Fibroblast of the aortic adventitia (primary cell): ENCODE measurements around the gene LSAMP. TPM values are rescaled to one million over a fixed set of nuclear protein-coding genes. Genes with fewer than 3 reads are reported as not detected.

Experiments used
- DNase-seq: peaks from one replicate; pipeline ENCODE4 v3.0.0-alpha.2; 2010; ENCODE audit warnings: low read depth
- H3K4me3 ChIP-seq: 2 replicates; pipeline ENCODE4 v1.5.1; 2011; ENCODE audit warnings: low read depth, mild to moderate bottlenecking, control low read depth, low read length, moderate library complexity
- total RNA-seq: library from RNA; depleted of rRNA; stranded (reverse); fragments of >200 nt; gene quantifications from 2 replicates; pipeline ENCODE4 v1.2.3, GENCODE V29; 2012; ENCODE audit warnings: low replicate concordance
- TF ChIP-seq, protein P1 (sequence below): IDR thresholded peaks from 2 replicates; pipeline ENCODE4 v1.5.1; 2011; ENCODE audit warnings: mild to moderate bottlenecking, low read length, control low read depth, inconsistent platforms; ENCODE audit not compliant: insufficient read depth

Gene LSAMP
- total RNA-seq, 1 donor = 9.8 TPM

DNA sequence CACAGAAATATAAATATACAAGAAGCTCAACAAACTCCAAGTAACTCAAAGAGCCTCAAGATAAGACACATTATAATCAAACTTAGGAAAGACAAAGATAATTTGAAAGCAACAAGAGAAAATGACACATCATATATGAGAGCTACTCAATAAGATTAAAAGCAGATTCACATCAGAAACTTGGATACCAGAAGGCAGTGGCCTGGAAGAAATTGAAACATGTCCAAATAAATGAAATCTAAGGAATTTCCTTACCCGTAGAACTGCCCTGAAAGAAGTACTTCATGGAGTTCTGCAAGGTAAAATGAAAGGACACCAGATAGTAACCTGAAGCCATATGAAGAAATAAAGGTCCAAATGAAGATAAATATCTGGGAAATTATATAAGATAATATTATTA lies 113.9 kb downstream of the LSAMP start:
- no peak for DNase-seq
- H3K4me3 ChIP-seq = no peak overlapping the region
- TF ChIP-seq, protein P1, sequence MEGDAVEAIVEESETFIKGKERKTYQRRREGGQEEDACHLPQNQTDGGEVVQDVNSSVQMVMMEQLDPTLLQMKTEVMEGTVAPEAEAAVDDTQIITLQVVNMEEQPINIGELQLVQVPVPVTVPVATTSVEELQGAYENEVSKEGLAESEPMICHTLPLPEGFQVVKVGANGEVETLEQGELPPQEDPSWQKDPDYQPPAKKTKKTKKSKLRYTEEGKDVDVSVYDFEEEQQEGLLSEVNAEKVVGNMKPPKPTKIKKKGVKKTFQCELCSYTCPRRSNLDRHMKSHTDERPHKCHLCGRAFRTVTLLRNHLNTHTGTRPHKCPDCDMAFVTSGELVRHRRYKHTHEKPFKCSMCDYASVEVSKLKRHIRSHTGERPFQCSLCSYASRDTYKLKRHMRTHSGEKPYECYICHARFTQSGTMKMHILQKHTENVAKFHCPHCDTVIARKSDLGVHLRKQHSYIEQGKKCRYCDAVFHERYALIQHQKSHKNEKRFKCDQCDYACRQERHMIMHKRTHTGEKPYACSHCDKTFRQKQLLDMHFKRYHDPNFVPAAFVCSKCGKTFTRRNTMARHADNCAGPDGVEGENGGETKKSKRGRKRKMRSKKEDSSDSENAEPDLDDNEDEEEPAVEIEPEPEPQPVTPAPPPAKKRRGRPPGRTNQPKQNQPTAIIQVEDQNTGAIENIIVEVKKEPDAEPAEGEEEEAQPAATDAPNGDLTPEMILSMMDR = no peak

DNA sequence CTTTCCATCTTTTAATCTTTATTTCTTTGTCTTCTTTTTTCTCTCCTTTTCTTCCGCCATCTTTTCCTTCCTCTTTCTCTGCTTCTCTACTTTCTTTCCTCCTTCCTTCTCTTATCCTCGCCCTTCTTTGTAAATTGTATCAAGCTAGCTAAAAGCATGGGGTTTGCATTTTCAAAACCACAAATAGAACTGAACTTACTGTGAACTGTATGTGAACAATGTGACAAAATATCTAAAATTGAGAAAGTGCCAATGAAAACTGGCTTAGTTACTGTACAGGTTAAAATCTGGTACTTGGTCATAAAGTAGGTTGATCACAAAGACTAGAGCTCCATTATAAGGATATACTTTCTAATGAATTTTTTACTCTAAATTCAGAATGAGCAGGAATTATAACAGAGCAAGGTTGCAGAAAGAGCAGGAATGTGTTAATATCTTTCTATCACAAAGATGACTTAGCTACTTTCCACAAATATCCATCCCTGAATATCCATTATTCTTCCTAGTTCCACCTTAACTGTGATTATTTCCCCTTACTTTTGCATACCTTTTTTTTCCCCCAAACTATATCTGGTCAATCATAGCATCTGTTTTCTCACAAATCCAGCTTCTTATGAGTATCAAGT lies 122.4 kb downstream of the LSAMP start:
- no peak overlapping the region for H3K4me3 ChIP-seq
- TF ChIP-seq, protein P1 = no peak
- peak; percentile 4 for DNase-seq

DNA sequence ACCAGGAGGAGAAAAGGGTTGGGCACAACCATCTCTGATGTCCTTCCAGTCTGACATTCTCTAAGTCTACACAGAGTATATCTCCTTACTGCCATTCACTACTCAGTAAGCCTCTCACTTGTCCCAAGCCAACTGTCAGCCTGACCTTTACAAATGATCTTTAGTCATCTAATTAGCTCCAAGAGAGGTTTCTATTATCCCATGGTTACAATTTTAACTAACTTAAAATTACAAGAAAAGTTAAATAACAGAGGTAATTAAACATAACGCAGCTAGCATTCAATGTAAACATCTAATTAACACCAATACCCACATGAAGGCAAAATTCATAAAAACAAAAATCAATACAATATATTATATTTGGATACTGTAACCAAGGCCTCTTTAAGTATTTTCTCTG lies 126.9 kb downstream of the LSAMP start:
- TF ChIP-seq, protein P1 = no peak
- no peak for DNase-seq
- no peak overlapping the region for H3K4me3 ChIP-seq

DNA sequence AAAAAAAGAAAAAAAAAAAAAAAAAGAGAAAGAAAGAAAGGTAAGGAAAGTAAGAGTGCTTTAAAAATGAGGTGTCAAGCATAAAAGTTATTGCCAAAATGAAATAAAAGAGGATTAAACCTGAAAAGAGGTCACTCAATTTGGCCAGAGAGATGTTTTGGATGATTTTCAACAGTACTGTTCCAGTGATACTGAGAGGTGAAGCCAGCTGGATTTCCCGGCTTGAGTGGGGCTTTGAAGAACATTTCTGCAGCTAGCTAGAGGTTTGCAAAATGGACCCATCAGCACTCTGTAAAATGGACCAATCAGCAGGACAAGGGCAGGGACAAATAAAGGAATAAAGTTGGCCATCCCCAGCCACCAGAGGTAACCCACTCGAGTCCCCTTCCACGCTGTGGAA lies 128.5 kb downstream of the LSAMP start:
- DNase-seq = no peak
- TF ChIP-seq, protein P1 = no peak
- no peak overlapping the region for H3K4me3 ChIP-seq

DNA sequence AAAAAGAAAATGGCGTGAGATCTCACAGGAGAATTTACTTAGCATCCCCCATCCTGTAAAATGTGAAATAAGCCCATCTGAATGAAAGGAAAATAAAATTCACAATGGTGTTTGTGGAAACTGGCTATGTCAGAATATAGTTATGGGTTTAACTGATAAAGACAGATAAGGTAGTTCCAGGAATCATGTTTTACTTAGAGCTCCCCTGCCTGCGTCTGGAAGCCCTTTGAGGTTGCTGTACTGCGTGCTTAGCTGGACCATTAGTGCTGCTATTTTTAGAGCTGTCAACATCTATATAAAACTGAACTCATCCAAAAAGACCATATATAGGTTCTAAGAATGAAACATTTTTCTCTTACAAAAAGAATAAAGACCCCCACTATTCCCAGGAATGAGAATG lies 130.8 kb downstream of the LSAMP start:
- peak; percentile 66 for DNase-seq
- TF ChIP-seq, protein P1 = no peak
- no peak overlapping the region for H3K4me3 ChIP-seq

DNA sequence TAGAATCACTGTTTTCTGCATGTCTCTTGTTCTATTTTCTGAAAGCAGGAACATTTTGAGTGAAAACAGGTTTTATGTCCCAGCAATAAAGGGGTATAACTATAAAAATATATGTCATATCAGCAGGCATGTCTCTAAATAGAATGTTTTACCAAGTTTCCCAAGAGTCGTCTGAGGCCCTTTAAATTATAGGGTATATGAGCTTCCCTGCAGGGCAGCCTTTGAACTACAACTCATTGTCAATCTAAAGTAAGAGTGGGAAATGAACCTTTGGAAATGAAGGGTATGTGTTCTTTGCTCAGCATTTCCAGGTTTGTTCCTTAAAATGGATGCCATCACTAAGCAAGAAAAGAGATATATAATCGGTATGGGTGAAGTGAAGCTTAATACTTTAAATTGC lies 138.6 kb downstream of the LSAMP start:
- TF ChIP-seq, protein P1 = peak; percentile 6
- no peak overlapping the region for H3K4me3 ChIP-seq
- no peak for DNase-seq

DNA sequence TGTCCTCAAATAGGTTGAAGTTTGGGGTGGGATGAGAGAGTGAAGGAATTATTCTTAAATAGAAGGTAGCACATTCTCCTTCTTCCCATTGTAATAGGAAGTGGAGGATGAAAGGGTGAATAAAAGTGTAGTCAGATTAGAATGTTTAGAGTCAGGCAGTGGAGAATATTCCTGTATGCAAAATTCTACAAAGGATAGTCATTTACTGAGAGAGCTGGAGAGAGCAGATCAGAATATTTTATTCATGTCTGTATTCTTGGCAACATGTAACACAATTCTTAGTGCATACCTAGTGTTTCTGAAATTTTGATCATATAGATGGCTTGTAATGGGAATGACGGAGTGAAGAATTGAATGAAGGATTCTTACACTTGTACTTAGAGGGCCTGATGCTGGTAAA lies 139.1 kb downstream of the LSAMP start:
- TF ChIP-seq, protein P1 = no peak

More for the DNA sequence above, 139.1 kb downstream of the LSAMP start:
- H3K4me3 ChIP-seq = no peak overlapping the region
- DNase-seq = no peak
